Sciatic nerve (tissue), 2 donors: ENCODE data around the gene PFN1. TPM values are rescaled to one million over a fixed set of nuclear protein-coding genes. Genes with fewer than 3 reads are reported as not detected.
"Not testable (repeated sequence)": the region's sequence is repeated elsewhere in the genome, so short reads cannot be mapped to it uniquely, and the experiment has no call there.

ENCODE experiments used
- ATAC-seq: fragments of 200-7000 bp; cut with Tn5 transposase; one replicate; pipeline ENCODE4 v1.9.1; 2020; ENCODE audit warnings: mild to moderate bottlenecking, moderate library complexity
- DNase-seq: peaks from one replicate; pipeline ENCODE4 v3.0.0-alpha.2; 2020; ENCODE audit warnings: low spot score
- intact Hi-C: fragments of 100-400 bp; cut with DNase I; formaldehyde crosslinking; loops from one replicate; pipeline ENCODE4 v1.14.2; 2022
- total RNA-seq: library from RNA; stranded (reverse); fragmentation: NEBNext Ultra II Directional; extraction: Animal tissue kit (Norgen Biotek cat#: 25700); gene quantifications from one replicate; pipeline ENCODE4 v1.2.1, GENCODE V29; 2021
- donor health status: DM: no; HTN: no; CAD: no.
- donor health status: DM: no; HTN: no; CAD: no.

PFN1 gene
- total RNA-seq, 1 donor from 2014 or later: 234 TPM

DNA sequence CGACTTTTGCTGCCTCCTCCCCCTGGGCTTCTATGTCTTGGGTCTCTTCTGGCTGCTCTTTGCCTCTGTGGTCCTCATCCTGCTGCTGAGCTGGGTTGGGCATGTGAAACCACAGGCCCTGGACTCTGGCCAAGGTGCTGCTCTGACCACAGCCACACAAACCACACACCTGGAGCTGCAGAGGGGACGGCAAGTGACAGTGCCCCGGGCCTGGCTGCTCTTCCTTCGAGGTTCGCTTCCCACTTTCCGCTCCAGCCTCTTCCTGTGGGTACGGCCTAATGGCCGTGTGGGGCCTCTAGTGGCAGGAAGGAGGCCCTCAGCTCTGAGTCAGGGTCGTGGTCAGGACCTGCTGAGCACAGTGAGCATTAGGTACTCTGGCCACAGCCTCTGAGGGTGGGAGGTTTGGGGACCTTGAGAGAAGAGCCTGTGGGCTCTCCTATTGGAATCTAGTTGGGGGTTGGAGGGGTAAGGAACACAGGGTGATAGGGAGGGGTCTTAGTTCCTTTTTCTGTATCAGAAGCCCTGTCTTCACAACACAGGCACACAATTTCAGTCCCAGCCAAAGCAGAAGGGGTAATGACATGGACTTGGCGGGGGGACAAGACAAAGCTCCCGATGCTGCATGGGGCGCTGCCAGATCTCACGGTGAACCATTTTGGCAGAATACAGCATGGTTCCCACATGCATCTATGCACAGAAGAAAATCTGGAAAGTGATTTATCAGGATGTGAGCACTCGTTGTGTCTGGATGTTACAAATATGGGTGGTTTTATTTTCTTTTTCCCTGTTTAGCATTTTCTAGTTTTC is 14.0 kb downstream of the PFN1 start:
- no peak for DNase-seq
- intact Hi-C loops: no loop called here
- peak; percentile 36 for ATAC-seq

DNA sequence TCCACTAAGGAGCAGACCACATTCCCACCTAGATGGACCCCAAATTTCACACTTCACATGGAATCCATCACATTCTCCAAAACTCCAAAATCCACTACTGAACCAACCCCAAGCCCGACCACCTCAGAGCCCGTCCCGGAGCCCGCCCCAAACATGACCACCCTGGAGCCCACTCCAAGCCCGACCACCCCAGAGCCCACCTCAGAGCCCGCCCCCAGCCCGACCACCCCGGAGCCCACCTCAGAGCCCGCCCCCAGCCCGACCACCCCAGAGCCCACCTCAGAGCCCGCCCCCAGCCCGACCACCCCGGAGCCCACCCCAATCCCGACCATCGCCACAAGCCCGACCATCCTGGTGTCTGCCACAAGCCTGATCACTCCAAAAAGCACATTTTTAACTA is 14.7 kb downstream of the PFN1 start:
- DNase-seq: no peak
- no peak for ATAC-seq
- intact Hi-C loops: no loop called here

DNA sequence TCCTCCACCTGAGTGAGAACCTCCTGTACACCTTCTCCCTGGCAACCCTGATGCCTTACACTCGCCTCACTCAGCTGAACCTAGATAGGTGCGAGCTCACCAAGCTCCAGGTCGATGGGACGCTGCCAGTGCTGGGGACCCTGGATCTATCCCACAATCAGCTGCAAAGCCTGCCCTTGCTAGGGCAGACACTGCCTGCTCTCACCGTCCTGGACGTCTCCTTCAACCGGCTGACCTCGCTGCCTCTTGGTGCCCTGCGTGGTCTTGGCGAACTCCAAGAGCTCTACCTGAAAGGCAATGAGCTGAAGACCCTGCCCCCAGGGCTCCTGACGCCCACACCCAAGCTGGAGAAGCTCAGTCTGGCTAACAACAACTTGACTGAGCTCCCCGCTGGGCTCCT is 15.6 kb downstream of the PFN1 start:
- intact Hi-C loops: no loop called here
- ATAC-seq (no peak), DNase-seq (no peak)

- DNase-seq (no peak), ATAC-seq (no peak)
- intact Hi-C loops: no loop called here
Observed at GRCh38 chr17:4931963-4932362, 16.4 kb downstream of the PFN1 start, which contains the start of gene GP1BA. GP1BA (plus strand) TSS chr17:4932277; CDS start chr17:4932605, 328 bp downstream.

- ATAC-seq (no peak), DNase-seq (no peak)
- intact Hi-C loops: no loop called here
Observed at GRCh38 chr17:4928881-4929280, 19.4 kb downstream of the PFN1 start.

DNA sequence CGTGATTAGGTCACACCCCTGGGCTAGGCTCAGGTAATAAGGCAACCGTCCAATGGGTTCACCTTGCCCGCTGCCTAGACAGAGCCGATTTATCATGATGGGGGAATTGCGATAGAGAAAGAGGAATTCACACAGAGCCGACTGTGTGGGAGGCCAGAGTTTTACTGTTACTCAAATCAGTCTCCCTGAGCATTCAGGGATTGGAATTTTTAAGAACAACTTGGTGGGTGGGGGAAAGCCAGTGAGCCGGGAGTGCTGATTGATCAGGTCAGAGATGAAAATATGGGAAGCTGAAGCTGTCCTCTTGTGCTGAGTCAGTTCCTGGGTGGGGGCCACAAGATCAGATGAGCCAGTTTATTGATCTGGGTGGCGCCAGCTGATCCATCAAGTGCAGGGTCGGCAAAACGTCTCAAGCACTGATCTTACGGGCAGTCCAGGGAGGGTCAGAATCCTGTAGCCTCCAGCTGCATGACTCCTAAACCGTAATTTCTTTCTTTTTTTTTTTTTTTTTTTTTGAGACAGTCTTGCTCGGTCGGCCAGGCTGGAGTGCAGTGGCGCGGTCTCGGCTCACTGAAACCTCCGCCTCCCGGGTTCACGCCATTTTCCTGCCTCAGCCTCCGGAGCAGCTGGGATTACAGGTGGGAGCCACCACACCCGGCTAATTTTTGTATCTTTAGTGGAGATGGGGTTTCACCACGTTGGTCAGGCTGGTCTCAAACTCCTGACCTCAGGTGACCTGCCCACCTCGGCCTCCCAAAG is 21.6 kb downstream of the PFN1 start:
- ATAC-seq, DNase-seq, intact Hi-C loops: not testable (repeated sequence)

DNA sequence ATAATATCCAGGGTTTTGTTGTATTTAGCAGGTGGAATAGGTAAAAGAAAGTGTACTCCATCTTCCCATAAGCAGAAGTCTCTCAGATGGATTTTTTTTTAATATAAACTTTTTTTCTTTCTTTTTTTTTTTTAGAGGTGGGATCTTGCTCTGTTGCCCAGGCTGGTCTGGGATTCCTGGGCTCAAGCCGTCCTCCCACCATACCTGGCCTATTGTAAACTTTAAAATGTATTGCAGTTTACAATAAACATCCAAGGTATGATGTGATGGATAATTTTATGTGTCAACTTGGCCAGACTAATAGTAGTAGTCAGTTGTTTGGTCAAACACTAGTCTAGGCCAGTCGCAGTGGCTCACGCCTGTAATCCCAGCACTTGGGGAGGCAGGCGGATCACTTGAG is 27.0 kb downstream of the PFN1 start:
- intact Hi-C loops: no loop called here
- no peak for ATAC-seq

GRCh38 chr17:4920351-4921048 is 27.8 kb downstream of the PFN1 start:
- ATAC-seq: no peak
- no peak for DNase-seq
- intact Hi-C loops: no loop called here

More for the DNA sequence above, 27.0 kb downstream of the PFN1 start:
- no peak for DNase-seq

GRCh38 chr17:4919511-4920047 is 28.8 kb downstream of the PFN1 start:
- DNase-seq (no peak), ATAC-seq (no peak)
- intact Hi-C loops: loop anchor here (10.0 kb wide), 1 partner anchor 145 kb away; no protein-coding TSS in a partner anchor

DNA sequence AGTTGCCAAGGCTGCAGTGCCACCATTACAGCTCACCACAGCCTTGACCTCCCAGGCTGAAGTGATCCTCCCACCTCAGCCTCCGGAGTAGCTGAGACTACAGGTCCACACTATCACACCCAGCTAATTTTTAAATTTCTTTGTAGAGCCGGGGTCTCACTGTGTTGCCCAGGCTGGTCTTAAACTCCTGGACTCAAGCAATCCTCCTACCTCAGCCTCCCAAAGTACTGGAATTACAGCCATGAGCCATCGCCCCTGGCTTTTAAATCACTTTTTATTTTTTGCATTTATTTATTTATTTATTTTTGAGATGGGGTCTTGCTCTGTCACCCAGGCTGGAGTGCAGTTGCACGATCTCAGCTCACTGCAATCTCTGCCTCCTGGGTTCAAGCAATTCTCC is 33.8 kb downstream of the PFN1 start:
- intact Hi-C loops: loop anchor here (10.0 kb wide), 1 partner anchor 150 kb away; no protein-coding TSS in a partner anchor
- not testable (repeated sequence) for DNase-seq, ATAC-seq

- no peak for ATAC-seq
- DNase-seq: no peak
- intact Hi-C loops: loop anchor here (10.0 kb wide), 1 partner anchor 151 kb away; no protein-coding TSS in a partner anchor
Observed at GRCh38 chr17:4913994-4914393, 34.3 kb downstream of the PFN1 start.

DNA sequence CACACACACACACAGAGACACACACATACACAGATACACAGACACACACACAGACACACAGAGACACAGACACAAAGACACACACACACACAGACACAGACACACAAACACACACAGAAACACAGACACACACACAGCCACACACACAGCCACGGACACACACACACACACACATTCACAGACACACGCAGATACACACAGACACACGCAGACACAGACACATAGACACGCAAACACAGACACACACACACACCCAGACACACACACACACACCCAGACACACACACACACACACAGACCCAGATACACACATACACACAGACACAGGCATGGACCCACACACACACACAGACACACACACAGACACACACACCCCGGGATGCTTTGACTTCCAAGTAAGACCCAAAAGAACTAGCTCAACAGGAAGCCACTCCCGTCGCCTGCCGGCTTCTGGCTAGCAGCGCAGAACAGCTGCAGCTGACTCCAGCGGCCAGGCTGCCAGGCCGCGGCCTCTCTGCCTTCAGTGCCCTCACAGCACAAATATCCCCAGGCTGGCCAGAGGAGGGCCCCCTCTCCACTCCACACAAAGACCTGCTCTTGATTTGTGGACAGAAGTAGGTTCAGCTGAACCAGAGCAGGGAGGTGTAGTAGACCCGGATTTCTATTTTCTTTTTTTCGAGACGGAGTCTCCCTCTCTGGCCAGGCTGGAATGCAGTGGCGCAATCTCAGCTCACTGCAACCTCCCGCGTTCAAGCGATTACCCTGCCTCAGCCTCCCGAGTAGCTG is 39.4 kb downstream of the PFN1 start:
- DNase-seq (peak; percentile 92), ATAC-seq (peak; percentile 97)
- intact Hi-C loops: no loop called here

DNA sequence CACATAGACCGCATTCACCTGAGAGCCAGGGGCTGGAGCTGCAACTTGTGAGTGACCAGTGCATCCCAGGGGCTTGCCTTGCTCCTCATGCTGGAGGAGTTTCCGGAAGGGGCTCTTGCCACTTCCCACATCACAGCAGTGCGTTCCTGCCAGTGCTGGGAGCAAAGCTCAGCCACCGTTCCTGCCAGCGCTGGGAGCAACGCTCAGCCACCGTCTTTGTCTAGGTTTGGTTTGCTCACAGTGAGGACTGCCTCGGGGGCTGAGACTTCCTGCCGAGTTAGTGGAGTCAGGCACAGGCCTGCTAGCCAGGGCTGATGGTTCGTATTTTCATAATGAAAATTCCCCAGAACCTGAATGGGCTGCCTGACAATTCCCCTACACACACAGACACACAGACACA is 40.0 kb downstream of the PFN1 start:
- intact Hi-C loops: no loop called here
- ATAC-seq: peak; percentile 44
- DNase-seq: no peak

DNA sequence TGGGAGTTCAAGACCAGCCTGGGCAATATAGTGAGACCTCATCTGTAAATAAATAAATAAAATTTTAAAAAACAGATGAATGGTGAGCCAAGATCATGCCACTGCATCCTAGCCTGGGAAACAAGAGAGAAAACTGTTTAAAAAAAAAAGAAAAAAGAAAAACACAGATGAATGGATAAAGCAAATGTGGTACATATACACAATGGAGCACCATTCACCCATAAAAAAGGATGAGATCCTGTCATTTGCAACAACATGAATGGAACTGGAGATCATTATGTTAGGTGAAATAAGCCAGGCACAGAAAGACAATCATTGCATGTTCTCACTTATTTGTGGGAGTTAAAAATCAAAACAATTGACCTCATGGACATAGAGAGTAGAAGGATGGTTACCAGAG is 41.7 kb downstream of the PFN1 start:
- intact Hi-C loops, DNase-seq, ATAC-seq: not testable (repeated sequence)

GRCh38 chr17:4903051-4903818 is 45.1 kb downstream of the PFN1 start, which contains the start of gene CHRNE:
CHRNE (minus strand) TSS chr17:4903098; CDS start chr17:4903063, 35 bp downstream.
- intact Hi-C loops: no loop called here
- ATAC-seq (no peak), DNase-seq (peak; percentile 87)

DNA sequence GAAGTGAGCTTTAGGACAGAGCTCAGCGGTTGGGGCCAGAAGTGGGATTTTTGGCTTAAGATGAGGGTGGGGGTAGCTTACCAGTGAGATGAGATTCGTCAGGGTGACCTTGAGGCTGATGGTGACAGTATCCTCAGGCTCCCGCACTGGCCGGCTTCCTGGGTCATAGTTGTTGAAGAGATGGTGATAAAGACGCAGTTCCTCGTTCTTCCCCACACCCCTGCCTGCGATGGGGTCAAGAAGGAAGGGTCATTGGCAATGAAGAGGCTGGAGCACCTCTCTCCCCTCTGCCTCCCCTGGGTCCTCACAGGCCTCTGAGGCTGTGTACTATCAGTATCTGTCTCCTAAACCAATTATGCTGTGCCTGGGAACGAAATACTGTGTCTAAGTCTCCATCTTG is 45.8 kb downstream of the PFN1 start:
- ATAC-seq (no peak), DNase-seq (no peak)
- intact Hi-C loops: no loop called here

DNA sequence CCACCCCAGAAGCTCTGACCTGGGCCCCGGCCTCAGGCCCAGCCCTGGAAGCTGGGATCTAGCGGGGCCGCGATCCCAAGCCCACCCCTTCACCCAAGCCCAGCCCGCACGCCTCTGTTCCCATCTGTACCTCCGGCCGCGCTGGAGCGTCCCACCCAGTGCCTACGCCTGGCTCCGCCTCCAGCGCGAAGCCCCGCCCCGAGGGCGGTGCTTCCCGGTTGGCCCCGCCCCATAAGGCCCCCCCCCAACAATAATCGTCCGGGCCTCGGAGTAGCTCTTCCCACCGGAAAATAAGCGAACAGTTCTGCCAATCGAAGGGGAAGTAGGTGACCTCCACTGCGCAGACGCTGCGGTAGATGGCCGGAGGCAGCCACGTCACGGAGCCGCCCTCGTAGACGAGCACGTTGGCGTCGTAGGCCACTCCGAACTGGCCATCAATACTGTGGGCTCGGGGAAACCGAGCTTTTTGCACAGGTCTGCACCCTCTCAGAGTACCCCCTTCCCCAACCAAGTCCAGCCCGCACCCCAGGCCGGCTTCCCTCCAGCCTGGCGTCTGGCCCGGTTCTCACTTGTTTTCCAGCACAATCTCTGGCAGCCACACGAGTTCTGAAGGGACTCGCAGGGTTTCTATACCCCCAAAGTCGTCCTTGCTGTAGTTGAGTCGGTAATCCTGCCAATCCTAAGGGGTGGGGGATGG is 46.5 kb downstream of the PFN1 start:
- intact Hi-C loops: no loop called here
- peak; percentile 79 for DNase-seq
- peak; percentile 87 for ATAC-seq
